Mesothelial cell of epicardium (in vitro differentiated cells): Measurements from ENCODE around the gene PLA2G6. TPM values are rescaled to one million over a fixed set of nuclear protein-coding genes. Genes with fewer than 3 reads are reported as not detected.

Experiments
- DNase-seq, 2 experiments: peaks; one replicate each; pipeline ENCODE4 v3.0.0; 2021; ENCODE audit warnings: low spot score in 2 of 2; ENCODE audit not compliant: unreplicated experiment in 2 of 2
- H3K27ac Mint-ChIP-seq: 2 replicates; pipeline ENCODE4 v1.8.0; 2021; ENCODE audit warnings: mixed read lengths
- H3K27me3 Mint-ChIP-seq: 2 replicates; pipeline ENCODE4 v1.8.0; 2021; ENCODE audit warnings: low read depth, mixed read lengths
- H3K36me3 Mint-ChIP-seq: 2 replicates; pipeline ENCODE4 v1.8.0; 2021; ENCODE audit warnings: mixed read lengths
- H3K4me1 Mint-ChIP-seq: 2 replicates; pipeline ENCODE4 v1.8.0; 2021; ENCODE audit warnings: mixed read lengths
- H3K4me3 Mint-ChIP-seq: 2 replicates; pipeline ENCODE4 v1.8.0; 2021; ENCODE audit warnings: mild to moderate bottlenecking, moderate library complexity, mixed read lengths
- H3K9me3 Mint-ChIP-seq: 2 replicates; pipeline ENCODE4 v1.8.0; 2021; ENCODE audit warnings: mixed read lengths
- total RNA-seq: library from RNA; stranded (reverse); gene quantifications from 3 replicates; pipeline ENCODE4 v1.2.1, GENCODE V29; 2021
- TF ChIP-seq, protein P1 (sequence below): fragments of 200-600 bp; sonication (generic); IDR thresholded peaks from one replicate; pipeline ENCODE4 v1.5.0; 2021; ENCODE audit warnings: antibody characterized with exemption; ENCODE audit not compliant: unreplicated experiment

PLA2G6 gene
- total RNA-seq, 1 donor from 2014 or later = 88.2 TPM

- H3K27me3 Mint-ChIP-seq = no peaks in the 10 kb centered on the region
- H3K4me3 Mint-ChIP-seq = no peak overlapping the region
- TF ChIP-seq, protein P1, sequence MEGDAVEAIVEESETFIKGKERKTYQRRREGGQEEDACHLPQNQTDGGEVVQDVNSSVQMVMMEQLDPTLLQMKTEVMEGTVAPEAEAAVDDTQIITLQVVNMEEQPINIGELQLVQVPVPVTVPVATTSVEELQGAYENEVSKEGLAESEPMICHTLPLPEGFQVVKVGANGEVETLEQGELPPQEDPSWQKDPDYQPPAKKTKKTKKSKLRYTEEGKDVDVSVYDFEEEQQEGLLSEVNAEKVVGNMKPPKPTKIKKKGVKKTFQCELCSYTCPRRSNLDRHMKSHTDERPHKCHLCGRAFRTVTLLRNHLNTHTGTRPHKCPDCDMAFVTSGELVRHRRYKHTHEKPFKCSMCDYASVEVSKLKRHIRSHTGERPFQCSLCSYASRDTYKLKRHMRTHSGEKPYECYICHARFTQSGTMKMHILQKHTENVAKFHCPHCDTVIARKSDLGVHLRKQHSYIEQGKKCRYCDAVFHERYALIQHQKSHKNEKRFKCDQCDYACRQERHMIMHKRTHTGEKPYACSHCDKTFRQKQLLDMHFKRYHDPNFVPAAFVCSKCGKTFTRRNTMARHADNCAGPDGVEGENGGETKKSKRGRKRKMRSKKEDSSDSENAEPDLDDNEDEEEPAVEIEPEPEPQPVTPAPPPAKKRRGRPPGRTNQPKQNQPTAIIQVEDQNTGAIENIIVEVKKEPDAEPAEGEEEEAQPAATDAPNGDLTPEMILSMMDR = no peak
- no peaks in the 10 kb centered on the region for H3K36me3 Mint-ChIP-seq
- H3K4me1 Mint-ChIP-seq = peaks cover 28% of the 10 kb centered on the region
- no peak for DNase-seq
- H3K9me3 Mint-ChIP-seq = no peaks in the 10 kb centered on the region
- no peak overlapping the region for H3K27ac Mint-ChIP-seq
Observed at GRCh38 chr22:38176170-38176741, 5.4 kb downstream of the PLA2G6 start.

DNA sequence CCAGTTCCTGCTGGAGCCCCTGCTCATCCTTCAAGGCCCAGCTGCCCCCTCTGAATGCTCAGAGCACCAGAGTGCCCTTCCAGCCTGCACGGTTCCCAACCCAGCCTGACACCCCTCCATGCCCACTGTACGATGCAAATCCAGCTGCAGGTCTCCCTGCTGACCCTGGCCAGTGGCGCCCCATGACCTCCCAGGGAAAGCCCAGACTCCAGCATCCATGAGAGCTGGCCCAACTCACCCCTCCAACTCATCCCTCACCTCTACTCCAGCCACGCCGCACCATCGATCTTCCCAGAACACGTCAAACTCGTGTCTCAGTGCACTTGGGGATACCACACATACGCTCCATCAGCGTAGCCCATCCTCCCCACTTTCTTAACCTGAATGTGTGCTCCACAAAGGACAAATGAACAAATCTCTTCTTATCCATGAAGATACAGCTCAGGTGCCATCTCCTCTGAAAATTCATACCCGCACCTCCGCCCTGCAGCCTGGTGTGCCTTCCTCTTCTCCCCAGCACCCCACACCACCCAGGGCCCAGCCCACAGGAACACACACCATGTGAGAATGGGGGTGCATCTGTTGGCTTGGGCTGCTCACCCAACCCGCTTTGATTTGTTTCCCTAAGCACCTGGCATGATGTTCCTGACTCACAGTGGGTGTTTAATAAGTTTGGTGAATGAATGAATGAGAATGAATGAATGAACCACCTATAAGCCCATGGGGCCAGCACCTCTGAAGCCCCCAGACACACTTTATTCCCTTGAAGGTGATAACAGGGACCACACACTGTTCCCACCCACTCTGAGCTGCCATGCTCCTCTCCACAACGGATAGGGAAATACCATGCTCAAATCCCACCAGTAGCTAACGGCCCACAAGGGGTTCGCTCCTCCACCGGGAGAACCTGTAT, 6.2 kb downstream of the PLA2G6 start:
- no peak overlapping the region for H3K27ac Mint-ChIP-seq
- no peaks in the 10 kb centered on the region for H3K9me3 Mint-ChIP-seq
- TF ChIP-seq, protein P1 = no peak
- H3K4me1 Mint-ChIP-seq = peaks cover 20% of the 10 kb centered on the region
- no peak overlapping the region for H3K4me3 Mint-ChIP-seq
- no peak for DNase-seq
- no peaks in the 10 kb centered on the region for H3K36me3 Mint-ChIP-seq
- no peaks in the 10 kb centered on the region for H3K27me3 Mint-ChIP-seq

DNA sequence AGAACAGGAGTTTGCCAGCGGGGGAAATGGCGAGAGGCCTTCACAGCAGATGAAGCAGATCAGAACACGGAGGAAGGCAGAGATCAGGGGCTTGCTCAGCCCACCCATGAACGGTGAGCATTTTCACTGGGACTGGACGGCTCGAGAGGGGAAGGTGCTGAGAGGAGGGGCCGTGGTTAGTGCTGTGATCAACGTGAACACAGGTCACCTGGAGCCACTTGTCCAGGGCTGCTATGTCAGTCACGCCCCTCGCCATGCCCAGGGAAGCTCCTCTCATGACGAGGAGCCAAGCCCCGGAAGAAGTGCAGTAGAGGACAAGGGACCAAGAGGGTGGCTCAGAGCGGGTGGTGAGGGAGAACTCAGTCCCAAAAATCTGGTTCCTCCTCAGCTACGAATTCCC, 7.0 kb downstream of the PLA2G6 start:
- Mint-ChIP-seq H3K4me1 (peaks cover 11% of the 10 kb centered on the region), H3K36me3 (no peaks in the 10 kb centered on the region), H3K27ac (no peak overlapping the region), H3K27me3 (no peaks in the 10 kb centered on the region), H3K9me3 (no peaks in the 10 kb centered on the region), H3K4me3 (no peak overlapping the region)
- TF ChIP-seq, protein P1 = no peak
- no peak for DNase-seq

GRCh38 chr22:38173641-38173906, 8.1 kb downstream of the PLA2G6 start:
- Mint-ChIP-seq H3K4me3 (no peak overlapping the region), H3K27me3 (no peaks in the 10 kb centered on the region), H3K36me3 (peaks cover 2% of the 10 kb centered on the region), H3K27ac (no peak overlapping the region), H3K9me3 (no peaks in the 10 kb centered on the region), H3K4me1 (peaks cover 7% of the 10 kb centered on the region)
- no peak for DNase-seq
- TF ChIP-seq, protein P1 = no peak

GRCh38 chr22:38172832-38173640, 8.6 kb downstream of the PLA2G6 start:
- H3K9me3 Mint-ChIP-seq = no peaks in the 10 kb centered on the region
- H3K27me3 Mint-ChIP-seq = no peaks in the 10 kb centered on the region
- H3K4me3 Mint-ChIP-seq = no peak overlapping the region
- H3K27ac Mint-ChIP-seq = no peak overlapping the region
- peaks cover 6% of the 10 kb centered on the region for H3K4me1 Mint-ChIP-seq
- peaks cover 2% of the 10 kb centered on the region for H3K36me3 Mint-ChIP-seq
- no peak for DNase-seq
- TF ChIP-seq, protein P1 = no peak
